Caco-2 (cell line): ENCODE data around the gene INPP4B. TPM values are rescaled to one million over a fixed set of nuclear protein-coding genes. Genes with fewer than 3 reads are reported as not detected.

Experiments
- BruUV-seq: library from RNA; stranded (reverse); fragments of 400-500 nt; replicated peaks from 2 replicates; lab custom pipeline; 2021; lab: Mats Ljungman, UMichigan
- CTCF ChIA-PET: fragments of 300-600 bp; sonication (Branson Sonifier 250); formaldehyde crosslinking; loops from one replicate; lab custom pipeline; 2022; ENCODE audit warnings: antibody characterized with exemption; lab: Charles Lee
- POLR2A ChIA-PET: fragments of 300-600 bp; sonication (Branson Sonifier 250); formaldehyde crosslinking; loops from one replicate; lab custom pipeline; 2022; ENCODE audit warnings: antibody characterized with exemption; lab: Charles Lee
- DNase-seq, 2 experiments: peaks; one replicate each; pipeline versions ENCODE4 v3.0.0 to v3.0.0-alpha.2; 2020 to 2022
- H3K27me3 ChIP-seq: replicated peaks from 2 replicates; pipeline ENCODE4 v1.6.0; 2011; ENCODE audit warnings: low read length; ENCODE audit not compliant: control insufficient read depth, insufficient read depth
- H3K36me3 ChIP-seq: 2 replicates; pipeline ENCODE4 v1.5.1; 2011; ENCODE audit warnings: low read length; ENCODE audit not compliant: control insufficient read depth, insufficient read depth
- H3K4me1 ChIP-seq: fragments of 250-450 bp; sonication (Bioruptor Pico); 2 replicates; pipeline ENCODE4 v1.5.1; 2020; ENCODE audit warnings: mild to moderate bottlenecking
- H3K4me3 ChIP-seq: 2 replicates; pipeline ENCODE4 v1.5.1; 2011; ENCODE audit warnings: low read depth, mild to moderate bottlenecking, control low read depth, low read length
- H3K9me3 ChIP-seq: fragments of 250-450 bp; sonication (Bioruptor Pico); 2 replicates; pipeline ENCODE4 v1.5.1; 2020; ENCODE audit warnings: mild to moderate bottlenecking, moderate library complexity
- H3K27ac Mint-ChIP-seq: one replicate; pipeline ENCODE4 v1.8.0; 2022; ENCODE audit warnings: mixed read lengths; ENCODE audit not compliant: unreplicated experiment
- H3K27me3 Mint-ChIP-seq: one replicate; pipeline ENCODE4 v1.8.0; 2022; ENCODE audit warnings: mixed read lengths; ENCODE audit not compliant: insufficient read depth, unreplicated experiment
- H3K36me3 Mint-ChIP-seq: one replicate; pipeline ENCODE4 v1.8.0; 2022; ENCODE audit warnings: mild to moderate bottlenecking, mixed read lengths; ENCODE audit not compliant: insufficient read depth, unreplicated experiment
- H3K4me1 Mint-ChIP-seq: one replicate; pipeline ENCODE4 v1.8.0; 2022; ENCODE audit warnings: low read depth, mixed read lengths; ENCODE audit not compliant: unreplicated experiment
- H3K4me3 Mint-ChIP-seq: one replicate; pipeline ENCODE4 v1.8.0; 2022; ENCODE audit warnings: mild to moderate bottlenecking, moderate library complexity, mixed read lengths; ENCODE audit not compliant: unreplicated experiment
- H3K9me3 Mint-ChIP-seq: one replicate; pipeline ENCODE4 v1.8.0; 2022; ENCODE audit warnings: mixed read lengths; ENCODE audit not compliant: unreplicated experiment
- CTCF ChIP-seq, 2 experiments: fragments of 200-600 bp in 1 of 2; IDR thresholded peaks; 1 replicate in 1 of 2; 2 replicates in 1 of 2; pipeline versions ENCODE4 v1.5.1 to v1.8.0; 2011 to 2022; ENCODE audit warnings: antibody characterized with exemption in 1 of 2, control low read depth in 1 of 2, inconsistent platforms in 1 of 2, low read depth in 1 of 2, low read length in 1 of 2, mild to moderate bottlenecking in 1 of 2, moderate library complexity in 1 of 2; ENCODE audit not compliant: insufficient read depth in 1 of 2, severe bottlenecking in 1 of 2, unreplicated experiment in 1 of 2
- intact Hi-C: fragments of 100-400 bp; cut with micrococcal nuclease; formaldehyde crosslinking; loops from one replicate; pipeline ENCODE4 v1.10.0; 2022; ENCODE audit not compliant: unreplicated experiment
- total RNA-seq: library from RNA; stranded (reverse); gene quantifications from 2 replicates; pipeline ENCODE4 v1.2.3, GENCODE V29; 2022

The INPP4B gene
- total RNA-seq, 1 experiment from 2014 or later = 10.3 TPM

GRCh38 chr4:142366769-142367181 is 479.3 kb downstream of the INPP4B start:
- Mint-ChIP-seq H3K36me3 (no peaks in the 10 kb centered on the region), H3K4me3 (no peak overlapping the region), H3K9me3 (peaks cover 9% of the 10 kb centered on the region), H3K27me3 (no peaks in the 10 kb centered on the region), H3K27ac (no peak overlapping the region), H3K4me1 (no peaks in the 10 kb centered on the region)
- intact Hi-C loops = no loop called here
- no TSS peak for BruUV-seq
- no peak for DNase-seq
- Histone ChIP-seq H3K4me3 (no peak overlapping the region), H3K36me3 (no peaks in the 10 kb centered on the region), H3K4me1 (peaks cover 4% of the 10 kb centered on the region; the same call in 1 of the 2 replicates), H3K27me3 (no peaks in the 10 kb centered on the region), H3K9me3 (no peaks in the 10 kb centered on the region; the same call in 1 of the 2 replicates)
- POLR2A ChIA-PET = no interaction called here
- CTCF ChIA-PET = no interaction called here
- no peak for TF ChIP-seq CTCF (IDR thresholded peaks at IDR 0.05; ENCODE audit: insufficient read depth in 1 of 2, low read depth in 1 of 2, low read length in 1 of 2, severe bottlenecking in 1 of 2, unreplicated experiment in 1 of 2)

- no peak overlapping the region for H3K27ac Mint-ChIP-seq
- TF ChIP-seq CTCF (IDR thresholded peaks at IDR 0.05; ENCODE audit: insufficient read depth in 1 of 2, low read depth in 1 of 2, low read length in 1 of 2, severe bottlenecking in 1 of 2, unreplicated experiment in 1 of 2) = no peak
- Histone ChIP-seq H3K4me3 (no peak overlapping the region), H3K36me3 (no peaks in the 10 kb centered on the region), H3K9me3 (no peaks in the 10 kb centered on the region), H3K27me3 (no peaks in the 10 kb centered on the region), H3K4me1 (peaks cover 4% of the 10 kb centered on the region; the same call in 1 of the 2 replicates)
- DNase-seq = no peak
- H3K9me3 Mint-ChIP-seq = peaks cover 13% of the 10 kb centered on the region
- no TSS peak for BruUV-seq
- intact Hi-C loops = no loop called here
- ChIA-PET POLR2A (no interaction called here), CTCF (no interaction called here)
- H3K4me3 Mint-ChIP-seq = no peak overlapping the region
- no peaks in the 10 kb centered on the region for H3K27me3 Mint-ChIP-seq
- no peaks in the 10 kb centered on the region for H3K4me1 Mint-ChIP-seq
- H3K36me3 Mint-ChIP-seq = no peaks in the 10 kb centered on the region
Observed at GRCh38 chr4:142365391-142365790, 480.7 kb downstream of the INPP4B start.

- DNase-seq = no peak
- H3K36me3 Mint-ChIP-seq = no peaks in the 10 kb centered on the region
- no peaks in the 10 kb centered on the region for H3K9me3 ChIP-seq
- no peak overlapping the region for H3K4me3 ChIP-seq
- H3K27me3 ChIP-seq = no peaks in the 10 kb centered on the region
- peaks cover 13% of the 10 kb centered on the region for H3K9me3 Mint-ChIP-seq
- intact Hi-C loops = no loop called here
- CTCF ChIA-PET = no interaction called here
- no peak overlapping the region for H3K4me3 Mint-ChIP-seq
- no peaks in the 10 kb centered on the region for H3K27me3 Mint-ChIP-seq
- no peaks in the 10 kb centered on the region for H3K4me1 Mint-ChIP-seq
- BruUV-seq = no TSS peak
- TF ChIP-seq CTCF (IDR thresholded peaks at IDR 0.05; ENCODE audit: insufficient read depth in 1 of 2, low read depth in 1 of 2, low read length in 1 of 2, severe bottlenecking in 1 of 2, unreplicated experiment in 1 of 2) = no peak
- peaks cover 4% of the 10 kb centered on the region; the same call in 1 of the 2 replicates for H3K4me1 ChIP-seq
- POLR2A ChIA-PET = no interaction called here
- H3K27ac Mint-ChIP-seq = no peak overlapping the region
- no peaks in the 10 kb centered on the region for H3K36me3 ChIP-seq
Observed at GRCh38 chr4:142363686-142364085, 482.4 kb downstream of the INPP4B start.
